HepG2 (cell line): Measurements from ENCODE around the gene H3-3A. TPM values are rescaled to one million over a fixed set of nuclear protein-coding genes. Genes with fewer than 3 reads are reported as not detected.

Experiments
- ARNT2 ChIP-seq: sonication (generic); formaldehyde crosslinking; IDR thresholded peaks from 2 replicates; pipeline ENCODE4 v1.8.0; 2022; ENCODE audit warnings: mild to moderate bottlenecking, low read depth, missing genetic modification reagents, moderate library complexity
- ATF2 ChIP-seq: sonication (generic); formaldehyde crosslinking; IDR thresholded peaks from 2 replicates; pipeline ENCODE4 v1.4.0; 2020; ENCODE audit warnings: missing genetic modification reagents
- FOXP1 ChIP-seq, 2 experiments: fragments of 450-650 bp in 1 of 2; IDR thresholded peaks; 2 replicates each; pipeline ENCODE4 v1.6.1; 2017 to 2018; ENCODE audit warnings: antibody characterized with exemption in 1 of 2
- GATAD1 ChIP-seq: IDR thresholded peaks from 2 replicates; pipeline ENCODE4 v1.6.1; 2016; ENCODE audit warnings: missing genetic modification reagents, missing compliant biosample characterization
- HDAC1 ChIP-seq: sonication (generic); formaldehyde crosslinking; IDR thresholded peaks from 2 replicates; pipeline ENCODE4 v1.5.1; 2020; ENCODE audit warnings: mild to moderate bottlenecking, missing genetic modification reagents
- HINFP ChIP-seq: sonication (generic); formaldehyde crosslinking; IDR thresholded peaks from 2 replicates; pipeline ENCODE4 v1.4.0; 2020; ENCODE audit warnings: low read depth, mild to moderate bottlenecking, missing genetic modification reagents
- NFKB2 ChIP-seq: sonication (generic); formaldehyde crosslinking; IDR thresholded peaks from 2 replicates; pipeline ENCODE4 v1.4.0; 2020; ENCODE audit warnings: missing genetic modification reagents, borderline replicate concordance
- PATZ1 ChIP-seq: sonication (generic); formaldehyde crosslinking; IDR thresholded peaks from 2 replicates; pipeline ENCODE4 v1.4.0; 2020; ENCODE audit warnings: missing genetic modification reagents
- PBX3 ChIP-seq: sonication (generic); formaldehyde crosslinking; IDR thresholded peaks from 2 replicates; pipeline ENCODE4 v1.8.1; 2023; ENCODE audit warnings: missing genetic modification reagents, inconsistent platforms, borderline replicate concordance
- POGK ChIP-seq: sonication (generic); formaldehyde crosslinking; conservative IDR thresholded peaks from 2 replicates; pipeline ENCODE4 v1.8.0; 2022; ENCODE audit warnings: mild to moderate bottlenecking, moderate library complexity, missing genetic modification reagents
- TARDBP ChIP-seq: sonication (generic); formaldehyde crosslinking; IDR thresholded peaks from 2 replicates; pipeline ENCODE4 v1.8.0; 2022; ENCODE audit warnings: mild to moderate bottlenecking, missing genetic modification reagents
- ZBTB43 ChIP-seq: sonication (generic); formaldehyde crosslinking; conservative IDR thresholded peaks from 2 replicates; pipeline ENCODE4 v1.4.0; 2020; ENCODE audit warnings: missing genetic modification reagents
- ZNF660 ChIP-seq: sonication (generic); formaldehyde crosslinking; IDR thresholded peaks from 2 replicates; pipeline ENCODE4 v1.5.1; 2020; ENCODE audit warnings: mild to moderate bottlenecking, low read depth, missing genetic modification reagents, borderline replicate concordance
- ZNF710 ChIP-seq: sonication (generic); formaldehyde crosslinking; IDR thresholded peaks from 2 replicates; pipeline ENCODE4 v1.5.0; 2020; ENCODE audit warnings: mild to moderate bottlenecking, missing genetic modification reagents, borderline replicate concordance
- ZSCAN20 ChIP-seq: sonication (generic); formaldehyde crosslinking; IDR thresholded peaks from 2 replicates; pipeline ENCODE4 v1.4.0; 2020; ENCODE audit warnings: missing genetic modification reagents, mild to moderate bottlenecking, borderline replicate concordance
- polyA plus RNA-seq, 8 experiments: library from polyadenylated mRNA; depleted of rRNA in 3 of 8; stranded (reverse) in 7 of 8; unstranded in 1 of 8; fragments of >200 nt; fragmentation: Illumina TruSeq in 4 of 8; extraction: Trizol in 4 of 8; gene quantifications; 2 replicates each; pipeline versions ENCODE4 v1.2.1 to v1.2.3, GENCODE V29; 2011 to 2016; ENCODE audit warnings: low read depth in 4 of 8, missing spikeins in 1 of 8, mixed read lengths in 1 of 8; ENCODE audit not compliant: insufficient read depth in 1 of 8
- total RNA-seq, 5 experiments: library from RNA; depleted of rRNA; stranded (reverse); fragments of >200 nt; fragmentation: Illumina TruSeq; extraction: Trizol; gene quantifications; 2 replicates each; pipeline ENCODE4 v1.2.3, GENCODE V29; 2016; ENCODE audit warnings: low read depth in 1 of 5

Gene H3-3A
- total and polyA plus RNA-seq, 2 of the 13 experiments (the other 11 are each of a cell fraction or from before 2014, with no cell fraction given): 221 to 320 TPM

GRCh38 chr1:226061841-226062557 lies 517 bp upstream of the H3-3A start (continued):
- TF ChIP-seq ARNT2 (CRISPR knock-in tag) (0 out of 2 replicates have a peak, but pooled peaks have one; percentile 14), ZBTB43 (peak; percentile 68; the same call in 1 of the 2 replicates), ATF2 (CRISPR knock-in tag) (no peak), HINFP (CRISPR knock-in tag) (0 out of 2 replicates have a peak, but pooled peaks have one; percentile 40), GATAD1 (no peak), TARDBP (CRISPR knock-in tag) (no peak), ZNF710 (CRISPR knock-in tag) (0 out of 2 replicates have a peak, but pooled peaks have one; percentile 49), FOXP1 (IDR thresholded peaks at IDR 0.05) (no peak), FOXP1 (CRISPR knock-in tag; IDR thresholded peaks at IDR 0.05) (no peak; the same call in 1 of the 2 replicates), PBX3 (no peak), HDAC1 (peak; percentile 66), ZSCAN20 (CRISPR knock-in tag) (peak; percentile 39; the same call in 1 of the 2 replicates), ZNF660 (no peak), POGK (peak; percentile 56; the same call in 1 of the 2 replicates), NFKB2 (CRISPR knock-in tag) (peak; percentile 81; the same call in 1 of the 2 replicates), PATZ1 (CRISPR knock-in tag) (peak; percentile 90)
